Midbrain (tissue), 1 donor: ENCODE data around the gene EXD2.
A peak's percentile ranks its signal among the peaks of the same experiment; 100 is the strongest.
"Not testable (repeated sequence)": the region's sequence is repeated elsewhere in the genome, so short reads cannot be mapped to it uniquely, and the experiment has no call there.

Source experiments
- DNase-seq: peaks from one replicate; lab custom pipeline; 2025; lab: John Stamatoyannopoulos, UW

The EXD2 gene

DNA sequence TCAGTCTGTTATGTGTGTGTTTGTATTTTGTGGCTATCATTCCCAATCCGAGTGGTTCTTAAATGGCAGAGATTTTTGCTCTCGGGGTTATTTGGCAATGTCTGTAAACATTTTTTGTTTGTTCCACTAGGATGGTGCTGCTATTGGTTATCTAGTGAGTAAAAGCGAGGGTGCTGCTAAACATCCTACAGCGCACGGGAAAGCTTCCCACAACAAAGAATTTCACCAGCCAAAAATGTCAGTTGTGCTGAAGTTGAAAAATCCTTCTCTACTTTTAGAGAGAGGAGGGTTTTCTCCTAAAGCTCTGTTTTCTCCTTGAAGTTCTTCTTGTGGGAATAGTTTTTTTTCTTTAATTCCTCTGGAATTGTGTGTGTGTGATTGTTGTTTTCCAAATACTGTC lies 2.4 kb downstream of the EXD2 start:
- no peak for DNase-seq

DNA sequence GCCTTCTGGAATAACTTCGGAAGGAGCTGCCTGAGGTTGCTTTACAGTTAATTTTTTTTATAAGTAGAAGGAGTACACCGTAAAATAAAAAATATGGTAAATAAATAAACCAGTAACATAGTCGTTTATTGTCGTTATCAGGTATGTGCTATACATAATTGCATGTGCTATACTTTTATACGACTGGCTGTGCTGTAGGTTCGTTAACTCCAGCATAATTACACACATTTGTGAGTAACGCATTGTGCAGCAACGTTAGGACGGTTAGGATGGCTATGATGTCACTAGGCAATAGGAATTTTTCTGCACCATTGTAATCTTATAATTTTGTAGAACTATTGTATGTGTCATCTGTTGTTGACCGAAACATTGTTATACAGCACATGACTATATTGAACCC lies 8.5 kb downstream of the EXD2 start:
- DNase-seq, result no peak

DNA sequence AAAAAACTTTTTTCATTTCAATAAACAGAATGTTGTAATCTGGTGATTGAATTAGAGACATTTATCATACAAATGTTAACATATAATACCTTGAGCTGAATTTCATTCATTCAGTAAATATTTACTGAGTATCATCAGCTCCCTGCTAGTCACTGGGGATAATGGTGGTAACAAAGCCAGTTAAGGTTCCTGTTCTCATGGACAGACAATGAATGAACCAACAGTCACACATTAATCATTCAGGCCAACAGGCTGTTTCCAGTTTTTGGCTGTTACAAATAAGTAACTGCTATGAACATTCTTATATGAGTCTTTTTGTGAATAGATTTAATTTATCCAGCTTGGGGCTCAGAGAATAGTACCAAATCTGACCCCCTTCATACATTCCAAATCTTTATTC lies 13.5 kb downstream of the EXD2 start:
- DNase-seq, result no peak

DNA sequence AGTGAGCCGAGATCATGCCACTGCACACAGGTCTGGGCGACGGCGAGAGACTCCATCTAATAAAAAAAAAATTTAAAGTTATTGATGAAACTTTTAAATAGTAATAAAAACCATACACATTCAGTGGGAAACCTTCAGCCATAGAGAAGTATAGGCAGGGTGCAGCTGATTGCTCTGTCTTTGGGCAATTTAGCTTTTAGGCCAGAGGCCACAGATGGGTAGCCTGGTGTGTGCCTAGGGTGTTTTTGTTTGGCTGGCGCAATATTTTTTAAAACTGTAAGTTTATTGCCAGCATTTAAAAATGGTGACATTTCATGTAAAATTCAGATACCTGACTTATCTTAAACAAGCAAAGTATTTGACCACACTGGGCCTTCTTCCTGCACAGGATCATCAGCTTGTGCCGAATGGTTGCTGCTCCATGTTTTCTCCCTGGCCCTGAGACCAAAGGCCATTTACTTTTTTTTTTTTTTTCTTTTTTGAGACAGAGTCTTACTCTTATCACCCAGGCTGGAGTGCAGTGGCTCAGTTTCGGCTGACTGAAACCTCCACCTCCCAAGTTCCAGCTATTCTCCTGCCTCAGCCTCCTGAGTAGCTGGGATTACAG lies 16.2 kb downstream of the EXD2 start:
- no peak for DNase-seq

DNA sequence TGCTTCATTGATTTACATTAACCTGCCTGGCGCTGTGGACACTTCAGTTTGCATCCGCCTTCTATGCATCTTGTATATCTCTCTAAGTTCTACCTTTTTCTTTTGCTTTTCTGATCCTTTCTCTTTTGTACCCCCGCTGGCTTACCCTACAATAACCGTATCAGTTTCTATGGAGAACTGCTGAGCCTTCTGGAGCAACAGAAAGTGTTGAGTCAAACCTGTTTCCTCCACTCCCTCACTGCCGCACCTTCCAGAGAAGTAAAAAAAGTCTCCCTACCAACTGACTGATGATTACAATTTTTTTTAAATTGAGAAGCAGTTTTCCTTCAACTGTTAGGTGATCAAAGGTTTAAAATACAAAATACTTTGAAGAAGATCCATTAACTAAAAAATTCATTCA lies 17.4 kb downstream of the EXD2 start:
- DNase-seq, result no peak

DNA sequence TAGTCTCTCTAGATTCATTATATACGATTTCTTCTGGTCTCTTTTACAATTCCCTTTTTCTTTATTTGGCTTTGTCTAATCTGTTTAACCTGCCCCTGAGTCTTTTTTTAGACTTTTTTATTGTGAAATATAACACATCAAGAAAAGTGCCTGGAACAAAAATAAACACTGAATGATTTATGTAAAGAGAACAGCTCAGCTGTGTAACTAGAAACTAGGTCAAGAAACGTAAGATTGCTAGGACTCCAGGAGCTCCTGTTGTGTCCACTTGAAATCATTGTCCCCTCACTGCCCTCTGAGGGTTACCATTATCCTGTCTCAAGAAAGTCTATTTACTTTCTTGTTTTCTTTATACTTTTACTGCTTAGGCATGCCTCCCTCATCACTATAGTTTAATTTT lies 23.1 kb downstream of the EXD2 start:
- DNase-seq, result no peak

DNA sequence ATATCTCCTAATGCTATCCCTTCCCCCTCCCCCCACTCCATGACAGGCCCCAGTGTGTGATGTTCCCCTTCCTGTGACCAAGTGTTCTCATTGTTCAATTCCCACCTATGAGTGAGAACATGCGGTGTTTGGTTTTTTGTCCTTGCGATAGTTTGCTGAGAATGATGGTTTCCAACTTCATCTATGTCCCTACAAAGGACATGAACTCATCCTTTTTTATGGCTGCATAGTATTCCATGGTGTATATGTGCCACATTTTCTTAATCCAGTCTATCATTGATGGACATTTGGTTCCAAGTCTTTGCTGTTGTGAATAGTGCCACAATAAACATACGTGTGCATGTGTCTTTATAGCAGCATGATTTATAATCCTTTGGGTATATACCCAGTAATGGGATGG lies 26.4 kb downstream of the EXD2 start:
- DNase-seq, result not testable (repeated sequence)

DNA sequence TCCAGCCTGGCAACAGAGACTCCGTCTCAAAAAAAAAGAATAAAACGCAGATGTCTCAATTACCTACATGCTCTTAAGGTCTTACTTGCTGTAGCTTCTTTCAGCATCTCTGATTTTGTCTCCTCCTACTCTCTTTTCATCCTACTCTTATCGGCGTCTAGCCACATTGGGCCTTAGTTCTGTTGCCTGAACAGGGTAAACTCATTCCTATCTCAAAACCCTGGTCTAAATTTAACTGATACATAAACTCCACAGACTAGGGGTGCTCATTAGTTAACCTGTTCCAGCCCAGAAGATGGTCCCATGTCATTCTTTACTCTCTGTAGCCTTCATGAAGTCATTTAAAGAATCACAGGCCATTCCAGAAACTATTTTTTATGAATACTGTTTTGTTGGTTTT lies 33.6 kb downstream of the EXD2 start:
- no peak for DNase-seq

DNA sequence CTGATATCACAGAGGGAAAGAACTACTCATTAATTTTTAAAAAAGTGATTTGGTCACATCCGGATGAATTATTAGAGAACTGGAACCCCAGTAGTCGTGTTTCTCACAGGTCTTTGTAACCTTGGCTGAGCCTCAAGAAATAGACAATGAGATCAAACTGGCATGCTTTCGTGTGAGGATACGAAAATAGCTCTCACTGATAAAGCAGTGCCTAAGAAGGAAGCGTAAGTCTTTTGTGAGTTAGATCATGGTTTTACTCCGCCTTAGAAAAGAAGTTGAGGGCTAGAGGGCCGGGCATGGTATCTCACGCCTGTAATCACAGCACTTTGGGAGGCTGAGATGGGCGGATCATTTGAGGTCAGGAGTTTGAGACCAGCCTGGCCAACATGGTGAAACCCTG lies 34.9 kb downstream of the EXD2 start:
- DNase-seq, result no peak

DNA sequence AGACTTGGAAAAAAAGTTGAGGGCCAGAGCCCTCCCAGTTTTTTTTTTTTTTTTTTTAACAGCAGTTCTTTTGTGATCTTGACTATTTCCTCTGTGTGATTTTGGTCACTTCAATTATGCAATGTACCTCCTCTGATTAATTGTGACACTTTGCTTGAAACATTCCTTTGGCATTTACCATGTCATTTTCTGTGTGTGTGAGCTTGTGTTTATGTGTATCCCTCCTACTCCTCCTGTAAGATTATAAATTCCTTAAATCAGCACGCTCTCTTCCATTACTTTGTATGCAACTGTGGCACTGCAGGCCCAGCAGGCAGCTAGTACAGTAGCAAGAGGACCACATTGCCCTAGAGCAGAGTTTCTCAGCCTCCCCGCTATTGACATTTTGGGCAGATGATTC lies 35.4 kb downstream of the EXD2 start:
- DNase-seq, result no peak

DNA sequence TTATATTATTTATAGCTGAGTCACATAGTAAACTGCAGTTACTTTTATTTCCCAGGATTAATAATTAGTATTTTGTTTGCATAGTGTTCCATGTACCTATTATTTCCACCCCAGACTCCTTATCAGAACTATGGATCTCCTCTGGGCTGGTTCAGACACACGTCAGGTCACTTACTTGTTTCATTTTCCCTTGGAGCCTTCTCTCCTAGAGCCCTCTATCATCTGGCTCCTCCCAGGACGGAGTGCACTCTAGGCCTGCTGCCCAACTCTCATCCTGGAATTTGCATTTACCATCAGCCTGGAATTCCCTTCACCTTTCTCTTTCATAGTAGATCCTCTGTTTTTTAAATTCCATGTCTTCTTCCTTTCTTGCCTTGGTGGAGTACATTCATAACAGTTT lies 40.2 kb downstream of the EXD2 start:
- no peak for DNase-seq

DNA sequence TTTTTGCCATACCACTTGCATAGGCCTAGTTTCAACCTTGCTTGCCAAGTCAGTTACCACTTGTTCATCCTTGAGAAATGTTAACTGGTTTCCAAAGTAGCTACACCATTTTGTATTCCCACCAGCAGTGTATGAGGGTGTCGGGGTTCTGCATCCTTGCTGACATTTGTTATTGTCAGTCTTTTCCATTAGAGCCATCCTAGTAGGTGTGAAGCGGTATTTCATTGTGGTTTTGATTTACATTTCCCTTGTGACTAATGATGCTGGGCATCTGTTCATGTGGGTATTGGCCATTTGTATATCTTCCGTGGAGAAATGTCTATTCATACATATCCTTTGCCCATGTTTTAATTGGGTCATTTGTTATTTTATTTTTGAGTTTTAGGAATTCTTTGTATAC lies 41.1 kb downstream of the EXD2 start:
- no peak for DNase-seq

DNA sequence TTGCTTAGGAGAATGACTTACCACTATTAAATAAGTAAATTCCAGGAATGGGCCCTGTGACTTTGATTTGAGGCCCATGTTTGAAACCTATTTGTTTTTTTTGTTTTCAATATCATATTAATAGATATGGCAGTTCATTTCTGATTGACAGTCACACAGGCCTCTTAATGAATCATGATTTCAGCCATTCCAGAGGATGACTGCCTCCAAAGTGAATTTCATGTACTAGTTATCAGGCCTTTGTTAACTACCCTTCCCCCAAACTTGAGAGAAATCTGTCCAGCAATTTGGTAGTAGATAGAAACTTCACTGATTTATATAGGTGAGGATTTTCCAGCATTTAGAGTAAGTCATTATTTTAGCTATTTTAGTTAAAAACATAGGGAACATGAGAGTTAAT lies 42.8 kb downstream of the EXD2 start:
- DNase-seq, result no peak

DNA sequence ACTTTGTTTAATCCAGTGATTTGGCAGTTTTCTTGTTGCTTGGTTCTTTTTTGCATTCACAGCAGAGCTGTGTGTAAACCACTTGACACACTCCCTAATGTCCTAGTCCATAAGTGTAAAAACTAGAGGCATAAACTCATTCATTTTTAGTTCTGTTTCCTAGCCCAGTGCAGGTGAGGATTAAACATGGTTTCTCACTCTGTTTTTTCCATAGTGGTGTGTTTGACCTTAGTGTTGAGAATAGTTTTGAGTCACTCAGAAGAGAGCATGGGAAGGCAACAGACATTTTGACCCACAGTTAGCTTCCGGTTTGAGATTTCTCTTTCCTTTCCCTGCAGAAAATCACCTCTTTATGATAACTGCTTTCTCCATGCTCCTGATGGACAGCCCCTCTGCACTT lies 44.4 kb downstream of the EXD2 start:
- no peak for DNase-seq

DNA sequence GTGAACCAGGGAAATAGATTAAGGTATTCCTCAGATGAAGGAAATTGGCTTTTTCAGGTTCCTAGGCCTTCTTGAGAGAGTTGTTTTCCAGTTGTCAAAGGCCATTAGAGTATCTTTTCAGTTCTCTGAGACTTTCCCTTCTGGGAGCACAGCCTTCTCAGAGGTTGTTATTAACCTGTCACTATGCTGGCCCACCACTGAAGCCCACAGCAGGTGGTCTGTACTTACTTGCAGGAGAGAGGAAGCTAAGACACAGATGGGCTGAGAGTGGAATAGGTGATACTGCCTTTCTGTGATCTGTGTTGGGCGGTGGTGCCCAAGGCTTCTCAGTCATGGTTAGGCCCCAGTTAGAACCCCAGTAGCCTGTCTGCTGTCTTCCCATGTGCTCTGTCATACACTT lies 45.8 kb downstream of the EXD2 start:
- no peak for DNase-seq

DNA sequence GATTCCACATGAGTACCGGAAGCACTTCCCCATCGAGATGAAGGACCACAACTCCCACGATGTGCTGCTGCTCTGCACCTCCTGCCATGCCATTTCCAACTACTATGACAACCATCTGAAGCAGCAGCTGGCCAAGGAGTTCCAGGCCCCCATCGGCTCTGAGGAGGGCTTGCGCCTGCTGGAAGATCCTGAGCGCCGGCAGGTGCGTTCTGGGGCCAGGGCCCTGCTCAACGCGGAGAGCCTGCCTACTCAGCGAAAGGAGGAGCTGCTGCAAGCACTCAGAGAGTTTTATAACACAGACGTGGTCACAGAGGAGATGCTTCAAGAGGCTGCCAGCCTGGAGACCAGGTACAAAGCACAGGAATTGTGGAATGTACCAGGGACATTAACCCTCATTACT lies 46.3 kb downstream of the EXD2 start:
- DNase-seq, result no peak

DNA sequence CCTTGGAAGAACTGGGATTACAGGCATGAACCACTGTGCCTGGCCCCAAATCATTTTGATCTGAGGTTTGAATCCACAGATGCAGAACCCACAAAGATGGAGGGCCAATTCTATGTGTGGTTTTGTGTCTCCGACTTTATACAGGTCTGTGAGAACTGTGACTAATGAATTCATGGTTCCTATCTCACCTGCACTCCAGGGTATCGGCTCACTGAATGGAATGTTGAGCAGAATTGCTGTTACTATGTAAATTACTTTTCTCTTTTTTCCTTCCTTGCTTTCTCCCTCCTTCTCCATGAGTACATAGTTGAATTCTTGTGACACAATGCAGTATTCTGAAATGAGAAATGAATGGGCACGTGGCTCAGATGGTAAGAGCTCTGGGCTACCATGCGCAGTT lies 47.6 kb downstream of the EXD2 start:
- no peak for DNase-seq

DNA sequence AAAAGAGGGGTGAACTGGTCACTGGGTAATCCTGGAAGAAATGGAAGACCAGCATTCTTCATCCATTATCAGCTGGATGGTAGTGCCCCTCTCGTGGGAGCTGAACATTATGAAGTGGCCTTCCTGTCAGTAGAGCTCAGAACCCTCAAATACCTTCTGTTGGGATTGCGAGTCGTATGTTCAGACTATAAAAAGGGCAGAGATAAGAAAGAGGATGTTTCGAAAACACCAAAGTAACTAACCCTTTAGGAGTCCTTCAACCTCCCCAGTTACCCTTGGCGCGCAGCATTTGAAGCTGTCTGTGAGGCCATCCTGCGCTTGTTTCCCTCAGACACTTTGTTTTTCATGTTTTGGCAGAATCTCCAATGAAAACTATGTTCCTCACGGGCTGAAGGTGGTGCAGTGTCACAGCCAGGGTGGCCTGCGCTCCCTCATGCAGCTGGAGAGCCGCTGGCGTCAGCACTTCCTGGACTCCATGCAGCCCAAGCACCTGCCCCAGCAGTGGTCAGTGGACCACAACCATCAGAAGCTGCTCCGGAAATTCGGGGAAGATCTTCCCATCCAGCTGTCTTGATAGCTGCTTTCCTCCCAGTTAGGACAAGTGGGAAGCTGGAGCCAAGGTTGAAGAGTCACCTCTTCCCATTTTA lies 49.4 kb downstream of the EXD2 start:
- DNase-seq, result no peak

DNA sequence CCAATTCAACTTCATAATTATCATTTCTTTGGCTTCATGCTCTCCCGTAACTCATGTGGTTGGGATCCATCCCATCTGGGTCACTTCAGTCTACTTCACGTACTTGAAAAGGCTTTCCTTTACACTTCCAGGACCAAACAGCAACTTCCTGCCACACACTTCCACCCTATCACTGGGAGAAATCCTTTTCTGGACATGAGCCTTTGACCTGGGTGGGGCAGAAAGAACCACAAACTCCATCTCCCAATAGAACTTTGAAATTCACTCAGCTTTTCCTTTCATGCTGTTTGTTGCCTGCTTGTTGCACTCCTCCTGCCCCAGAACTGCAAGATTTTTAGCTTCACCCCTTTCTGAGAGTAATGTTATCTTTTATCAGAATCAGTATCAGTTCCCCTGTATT lies 50.3 kb downstream of the EXD2 start:
- DNase-seq, result no peak

DNA sequence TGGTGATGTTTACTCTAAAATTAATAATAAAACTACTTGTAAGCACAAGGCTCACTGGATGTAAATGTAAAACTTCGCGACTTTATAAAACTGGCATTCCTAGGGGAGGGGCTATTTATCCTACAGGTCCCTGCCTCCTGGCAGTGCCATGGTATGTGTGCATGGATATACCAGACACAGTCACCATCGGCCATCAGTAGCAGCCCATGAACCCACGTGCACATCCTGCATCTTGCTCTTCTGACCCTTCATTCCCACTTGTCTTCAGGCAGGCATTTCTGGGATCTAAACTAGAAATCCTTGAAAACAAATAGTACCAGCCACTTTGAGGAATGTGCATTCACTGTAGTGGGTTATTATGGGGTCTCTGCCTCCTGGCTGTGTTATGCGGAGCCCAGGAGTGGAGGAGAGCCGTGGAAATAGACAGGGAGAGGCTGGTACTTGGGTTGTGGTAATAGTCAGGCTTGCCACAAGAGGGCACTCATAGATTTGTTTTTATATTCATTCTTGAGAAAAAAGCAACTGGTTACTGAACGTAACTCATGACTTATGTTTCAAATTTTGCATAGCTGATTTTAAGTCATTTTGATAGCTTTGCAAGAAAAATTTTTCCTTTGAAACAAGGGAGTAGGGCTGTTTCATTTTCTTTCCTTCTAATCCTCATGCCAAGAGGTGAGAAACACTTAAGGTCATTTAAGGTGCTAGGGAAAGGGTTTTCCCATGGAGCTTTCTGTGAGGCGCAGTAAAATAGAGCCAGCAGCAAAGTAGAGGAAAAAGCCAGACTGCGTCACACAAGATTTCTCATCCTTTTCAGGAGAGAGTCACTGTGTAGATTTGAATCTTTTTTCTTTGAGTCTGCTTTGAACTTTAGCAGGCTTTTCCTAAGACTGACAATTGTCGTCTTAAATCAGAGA lies 51.3 kb downstream of the EXD2 start:
- peak; percentile 68 for DNase-seq

DNA sequence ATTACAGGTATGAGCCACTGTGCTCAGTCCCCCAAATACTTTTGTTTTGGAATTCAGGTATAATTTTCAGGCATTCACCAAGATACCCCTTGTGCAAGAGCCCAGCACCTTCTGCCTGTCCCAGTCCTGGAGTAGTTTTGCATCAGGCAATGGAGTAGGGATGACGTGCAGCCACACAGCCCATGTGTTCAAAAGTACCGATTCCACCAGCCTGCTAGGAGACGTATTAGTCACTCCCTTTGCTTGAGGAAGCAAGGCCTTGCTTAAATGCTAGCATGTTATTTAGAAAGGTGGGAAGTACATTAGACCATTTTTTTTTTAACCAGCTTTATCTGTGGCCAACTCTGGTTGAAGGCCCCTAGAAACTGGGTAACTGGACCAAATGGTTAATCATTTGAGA lies 53.6 kb downstream of the EXD2 start:
- no peak for DNase-seq

DNA sequence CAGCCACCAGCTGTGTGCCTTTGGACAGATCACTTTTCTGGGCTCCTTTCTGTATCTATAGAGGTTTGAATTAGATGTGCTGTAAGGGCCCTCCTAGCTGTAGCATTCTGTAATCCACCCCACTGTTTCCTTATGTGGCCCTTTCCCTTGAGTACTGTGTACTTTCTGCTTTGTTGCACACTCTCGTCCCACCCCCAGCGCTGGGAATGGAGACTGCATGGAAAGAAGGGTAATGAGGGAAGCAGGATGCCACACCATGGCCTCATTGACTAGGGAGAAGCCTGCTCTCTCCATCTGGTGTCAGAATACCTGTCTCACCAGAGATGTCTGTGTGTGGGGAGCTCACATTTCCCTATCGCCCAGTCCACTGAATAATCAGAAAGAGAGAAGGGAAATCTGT lies 55.0 kb downstream of the EXD2 start:
- no peak for DNase-seq

DNA sequence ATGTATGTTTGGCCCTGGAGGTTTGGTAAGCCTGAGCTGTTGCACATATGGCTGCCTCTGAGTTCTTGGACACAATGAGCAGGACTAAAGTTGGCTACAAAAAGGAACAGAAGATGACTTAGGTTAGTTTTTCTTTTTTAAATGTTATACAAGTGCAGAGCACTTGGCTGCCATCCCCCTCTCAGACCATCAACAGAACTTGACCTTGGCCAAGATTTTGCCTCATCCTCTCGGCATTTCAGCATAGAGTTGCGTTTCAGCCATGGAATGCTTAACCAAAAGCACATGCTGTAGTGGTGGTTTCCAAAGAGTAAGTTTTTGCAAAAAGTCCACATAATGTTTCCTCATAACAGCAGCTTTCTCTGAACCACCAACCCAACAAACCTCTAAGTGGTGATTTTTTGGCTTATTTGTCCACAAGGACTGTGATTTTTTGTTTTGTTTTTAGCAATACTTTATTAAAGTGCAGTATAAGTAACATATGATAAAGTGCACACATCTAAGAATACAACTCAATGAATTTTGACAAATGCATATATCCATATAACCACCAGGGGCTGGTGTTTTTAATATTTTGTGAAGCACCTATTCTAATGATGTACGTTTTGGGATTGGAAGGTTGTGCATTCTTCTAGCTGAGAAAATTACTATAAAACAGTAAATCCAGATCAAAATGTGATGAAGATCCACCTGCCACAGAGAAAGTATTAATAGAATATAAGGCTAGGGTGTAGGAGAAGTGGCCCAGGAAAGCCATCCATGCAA lies 56.6 kb downstream of the EXD2 start:
- no peak for DNase-seq
